GM19328 (cell line): ENCODE measurements around the gene FGF16.
"Not testable (repeated sequence)": the region's sequence is repeated elsewhere in the genome, so short reads cannot be mapped to it uniquely, and the experiment has no call there.

Experiments
- ATAC-seq: cut with Tn5 transposase; IDR thresholded peaks from one replicate; pipeline ENCODE4 v1.9.1; 2021; ENCODE audit warnings: mild to moderate bottlenecking, moderate library complexity; ENCODE audit not compliant: unreplicated experiment

FGF16 gene

GRCh38 chrX:77446029-77446585 is 1.1 kb upstream of the FGF16 start:
- ATAC-seq: no peak

DNA sequence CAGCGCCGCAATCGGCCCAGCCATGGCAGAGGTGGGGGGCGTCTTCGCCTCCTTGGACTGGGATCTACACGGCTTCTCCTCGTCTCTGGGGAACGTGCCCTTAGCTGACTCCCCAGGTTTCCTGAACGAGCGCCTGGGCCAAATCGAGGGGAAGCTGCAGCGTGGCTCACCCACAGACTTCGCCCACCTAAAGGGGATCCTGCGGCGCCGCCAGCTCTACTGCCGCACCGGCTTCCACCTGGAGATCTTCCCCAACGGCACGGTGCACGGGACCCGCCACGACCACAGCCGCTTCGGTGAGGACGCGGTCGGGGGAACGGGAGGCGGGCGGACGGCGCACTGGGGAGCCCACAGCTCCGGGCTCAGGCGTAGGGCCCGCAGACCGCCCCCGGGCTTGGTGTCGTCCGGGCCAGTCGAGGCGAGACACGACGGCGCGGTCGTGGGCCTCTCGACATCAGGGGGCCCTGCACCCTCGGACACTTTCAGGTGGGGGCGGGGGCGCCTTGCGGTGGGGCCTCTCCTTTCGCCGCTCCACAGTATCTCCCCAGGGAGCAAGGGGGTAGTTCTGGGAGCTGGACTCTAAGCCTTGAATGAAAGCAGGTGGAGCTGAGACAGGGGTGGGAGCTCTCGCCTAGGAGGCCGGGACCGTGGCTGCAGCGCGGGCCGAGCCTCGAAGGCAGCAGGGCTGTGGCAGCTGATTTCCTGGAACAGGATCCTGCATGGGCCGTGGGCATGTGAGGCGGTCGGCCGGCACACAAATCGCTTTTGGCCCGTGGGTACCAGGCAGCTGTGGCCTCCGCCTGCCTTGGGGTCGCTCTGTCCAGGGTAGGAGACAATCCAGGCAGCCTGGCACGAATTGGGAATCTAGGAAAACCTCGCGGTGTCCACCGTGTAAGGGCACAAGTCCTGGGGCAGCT is 722 bp downstream of the FGF16 start:
- ATAC-seq: no peak

- ATAC-seq: no peak
These were observed 3.2 kb downstream of the FGF16 start for GRCh38 chrX:77450415-77450814.

DNA sequence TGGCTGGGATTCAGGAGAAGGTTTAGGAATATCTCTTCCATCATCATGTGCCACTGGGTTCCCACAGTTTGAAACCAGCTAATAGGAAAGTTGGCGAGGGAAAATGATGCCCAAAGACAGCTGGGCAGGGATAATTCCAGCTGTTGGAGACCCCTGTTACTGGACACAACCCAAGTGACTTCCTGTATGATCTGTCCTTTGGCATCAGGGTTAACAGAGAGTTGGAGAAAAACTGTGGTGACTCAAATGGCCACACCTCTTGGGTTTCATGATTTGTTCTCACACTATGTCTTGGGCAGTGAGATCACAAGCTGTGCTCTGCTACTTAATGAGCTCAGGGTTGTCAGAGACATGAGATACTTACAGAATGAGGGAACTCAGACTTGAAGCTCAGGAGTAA is 3.8 kb downstream of the FGF16 start:
- ATAC-seq: no peak

DNA sequence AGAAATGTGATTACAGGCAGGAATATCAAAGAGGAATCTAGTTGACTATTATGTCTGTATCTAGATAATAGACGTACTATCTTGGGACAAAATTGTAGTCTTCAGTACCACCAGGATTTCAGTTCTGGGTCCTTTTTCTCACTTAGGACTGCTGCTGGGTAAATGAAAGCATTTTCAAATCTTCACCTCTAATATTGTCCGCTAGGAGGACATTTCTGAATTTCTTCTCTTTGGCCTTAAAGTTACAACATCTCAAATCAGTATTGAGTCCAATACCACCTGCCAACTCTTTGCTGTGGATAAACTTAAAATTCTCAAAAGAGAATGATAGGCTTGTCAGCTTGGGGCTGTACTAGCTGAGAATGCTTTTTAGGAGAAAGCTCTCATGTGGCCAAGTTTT is 6.0 kb downstream of the FGF16 start:
- ATAC-seq: no peak

DNA sequence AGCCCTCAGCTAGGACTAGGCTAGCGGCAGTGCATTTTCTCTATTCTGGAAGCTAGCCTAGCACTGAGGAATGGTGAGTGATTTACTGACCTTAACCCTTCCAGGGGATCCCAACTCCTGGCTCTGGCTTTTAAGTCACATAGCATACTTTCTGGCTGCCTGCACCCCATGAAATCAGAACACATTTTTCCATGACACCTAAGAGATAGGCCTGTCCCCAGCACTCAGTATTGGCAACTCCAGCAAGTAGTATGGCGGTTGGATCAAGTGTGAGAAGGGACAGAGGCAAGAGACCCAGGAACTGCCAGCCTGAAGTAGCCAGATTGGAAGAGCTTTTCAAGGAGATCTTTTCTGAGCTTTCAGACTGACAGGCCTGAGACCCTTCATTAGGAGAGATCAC is 8.2 kb downstream of the FGF16 start:
- no peak for ATAC-seq

DNA sequence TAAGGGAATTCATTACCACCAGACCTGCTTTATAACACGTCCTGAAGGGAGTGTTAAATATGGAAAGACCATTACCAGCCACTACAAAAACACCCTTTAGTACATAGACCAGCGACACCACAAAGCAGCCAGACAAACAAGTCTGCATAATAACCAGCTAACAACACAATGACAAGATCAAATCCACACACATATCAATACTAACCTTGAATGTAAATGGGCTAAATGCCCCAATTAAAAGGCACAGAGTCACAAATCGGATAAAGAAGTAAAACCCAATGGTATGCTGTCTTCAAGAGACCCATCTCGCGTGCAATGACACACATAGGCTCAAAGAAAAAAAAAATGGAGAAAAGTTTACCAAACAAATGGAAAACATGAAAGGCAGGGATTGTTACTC is 36.9 kb downstream of the FGF16 start:
- no peak for ATAC-seq

DNA sequence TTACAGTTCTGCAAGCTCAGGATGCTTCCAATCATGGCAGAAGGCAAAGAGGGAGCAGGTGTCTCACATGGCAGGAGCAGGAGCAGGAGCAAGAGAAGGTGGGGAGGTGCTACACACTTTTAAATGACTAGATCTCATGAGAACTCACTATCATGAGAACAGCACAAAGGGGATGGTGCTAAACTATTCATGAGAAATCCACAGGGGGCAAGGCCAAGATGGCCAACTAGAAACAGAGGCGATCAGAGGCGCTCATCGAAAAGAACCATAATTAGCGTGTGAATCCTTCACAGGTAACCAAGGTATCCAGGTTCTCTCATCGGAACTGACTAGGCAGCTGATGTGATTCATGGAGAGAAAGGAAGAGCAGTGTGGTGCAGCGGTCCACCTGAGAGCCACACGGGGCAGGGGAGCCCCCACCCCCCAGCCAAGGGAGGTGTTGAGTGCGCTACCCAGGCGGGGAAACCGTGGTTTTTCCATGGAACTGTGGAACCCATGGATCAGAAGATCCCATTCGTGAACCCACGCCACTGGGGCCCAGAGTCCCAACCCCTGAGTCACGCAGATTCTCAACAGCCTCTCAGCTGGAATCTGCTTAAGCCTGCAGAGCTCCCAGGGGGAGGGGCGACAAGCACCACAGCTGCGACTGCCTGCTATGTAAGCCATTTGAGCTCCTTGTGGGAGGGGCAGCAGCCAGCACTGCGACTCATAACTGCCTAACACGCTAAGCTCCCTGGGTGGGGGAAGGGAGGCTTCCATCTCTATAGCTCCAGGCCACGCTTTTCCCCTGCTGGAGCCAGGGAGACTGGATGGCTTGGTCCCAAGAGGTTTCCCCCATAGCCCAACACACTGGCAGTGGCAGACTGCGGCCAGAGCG is 46.7 kb downstream of the FGF16 start:
- no peak for ATAC-seq

- ATAC-seq: not testable (repeated sequence)
These were observed 53.0 kb downstream of the FGF16 start for GRCh38 chrX:77500164-77500563.

DNA sequence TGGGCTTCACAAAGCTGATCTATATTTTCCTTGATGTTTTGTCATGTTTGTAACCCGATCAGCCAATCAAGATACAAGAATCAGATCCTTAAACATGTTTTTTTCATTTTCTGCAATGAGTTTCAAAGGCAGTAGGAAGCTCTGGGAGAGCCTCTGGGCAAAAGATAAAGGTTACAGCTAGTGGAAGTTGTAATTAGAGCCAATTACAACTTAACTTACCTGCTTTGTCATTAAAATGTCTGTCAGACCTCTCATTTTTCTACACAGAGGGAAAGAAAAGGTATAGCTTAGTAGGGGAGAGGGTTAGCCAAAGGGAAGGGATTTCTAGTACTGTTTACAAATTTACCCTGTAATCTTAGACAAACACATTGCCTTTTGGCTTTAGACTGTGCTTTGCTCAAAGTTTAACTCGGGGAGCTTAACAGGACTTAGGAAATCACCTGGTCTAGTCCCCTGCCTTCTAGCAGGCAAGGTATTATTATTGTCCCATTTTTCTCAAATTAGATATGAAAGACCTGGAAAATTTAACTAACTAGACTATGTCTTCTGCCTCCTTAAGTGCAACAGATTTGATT is 55.8 kb downstream of the FGF16 start:
- no peak for ATAC-seq

DNA sequence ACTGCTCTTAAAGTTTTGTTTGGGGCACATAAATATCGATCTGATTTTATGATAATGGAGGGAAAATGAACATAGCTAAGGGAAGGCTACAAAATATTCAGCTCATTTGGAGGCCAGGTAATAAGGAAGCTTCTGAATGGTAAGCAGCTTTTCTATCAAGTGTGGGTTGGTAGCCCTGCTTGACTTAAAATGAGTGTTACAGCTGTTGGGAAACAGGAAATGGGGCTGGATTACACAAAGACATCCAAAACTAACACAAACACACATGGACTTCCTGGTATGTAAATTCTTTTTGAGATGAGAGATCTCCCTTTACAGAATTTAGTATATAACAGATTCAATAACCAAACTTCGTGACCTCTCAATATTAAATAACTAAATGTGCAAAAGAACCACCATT is 58.0 kb downstream of the FGF16 start:
- ATAC-seq: no peak
